K562 (cell line): ENCODE data around the gene ARSI.

Experiments used
- BRF1 ChIP-seq: IDR thresholded peaks from 3 replicates; pipeline ENCODE4 v1.6.1; 2011; ENCODE audit warnings: borderline replicate concordance, mild to moderate bottlenecking; ENCODE audit not compliant: insufficient read length; ENCODE audit errors: extremely low read depth
- CEBPB ChIP-seq: fragments of 450-650 bp; IDR thresholded peaks from 2 replicates; pipeline ENCODE4 v1.6.1; 2016; ENCODE audit warnings: missing genetic modification characterization, missing compliant biosample characterization
- NFIC ChIP-seq: fragments of 450-650 bp; IDR thresholded peaks from 2 replicates; pipeline ENCODE4 v1.6.1; 2017; ENCODE audit warnings: mild to moderate bottlenecking, inconsistent platforms
- POLR2A ChIP-seq: fragments of 450-650 bp; conservative IDR thresholded peaks from 2 replicates; pipeline ENCODE4 v1.6.1; 2016
- ZNF184 ChIP-seq: sonication (generic); formaldehyde crosslinking; IDR thresholded peaks from 2 replicates; pipeline ENCODE4 v1.5.0; 2020; ENCODE audit warnings: missing genetic modification reagents
- TF ChIP-seq, protein P1 (sequence below): sonication (generic); formaldehyde crosslinking; IDR thresholded peaks from 2 replicates; pipeline ENCODE4 v1.8.1; 2023; ENCODE audit warnings: missing genetic modification reagents, mild to moderate bottlenecking, borderline replicate concordance
- TF ChIP-seq, protein P2 (sequence below), 3 experiments: fragments of 200-800 bp in 1 of 3; fragments of 250-450 bp in 1 of 3; fragments of 450-650 bp in 1 of 3; sonication (Bioruptor Pico) in 1 of 3; sonication (Bioruptor generic) in 1 of 3; formaldehyde crosslinking in 1 of 3; IDR thresholded peaks; 2 replicates each; pipeline versions ENCODE4 v1.6.1 to v1.8.0; 2016 to 2022; ENCODE audit warnings: mild to moderate bottlenecking in 2 of 3, missing genetic modification characterization in 2 of 3, missing compliant biosample characterization in 1 of 3, moderate library complexity in 1 of 3
- TF ChIP-seq, protein P3 (sequence below), 3 experiments: IDR thresholded peaks in 2 of 3; conservative IDR thresholded peaks in 1 of 3; 2 replicates each; pipeline ENCODE4 v1.5.1; 2011 to 2012; ENCODE audit warnings: low read length in 3 of 3, mild to moderate bottlenecking in 3 of 3, control low read depth in 2 of 3, improper control_type of control experiment in 1 of 3, inconsistent platforms in 1 of 3, low read depth in 1 of 3, mixed read lengths in 1 of 3, moderate library complexity in 1 of 3; ENCODE audit not compliant: insufficient read depth in 2 of 3

DNA sequence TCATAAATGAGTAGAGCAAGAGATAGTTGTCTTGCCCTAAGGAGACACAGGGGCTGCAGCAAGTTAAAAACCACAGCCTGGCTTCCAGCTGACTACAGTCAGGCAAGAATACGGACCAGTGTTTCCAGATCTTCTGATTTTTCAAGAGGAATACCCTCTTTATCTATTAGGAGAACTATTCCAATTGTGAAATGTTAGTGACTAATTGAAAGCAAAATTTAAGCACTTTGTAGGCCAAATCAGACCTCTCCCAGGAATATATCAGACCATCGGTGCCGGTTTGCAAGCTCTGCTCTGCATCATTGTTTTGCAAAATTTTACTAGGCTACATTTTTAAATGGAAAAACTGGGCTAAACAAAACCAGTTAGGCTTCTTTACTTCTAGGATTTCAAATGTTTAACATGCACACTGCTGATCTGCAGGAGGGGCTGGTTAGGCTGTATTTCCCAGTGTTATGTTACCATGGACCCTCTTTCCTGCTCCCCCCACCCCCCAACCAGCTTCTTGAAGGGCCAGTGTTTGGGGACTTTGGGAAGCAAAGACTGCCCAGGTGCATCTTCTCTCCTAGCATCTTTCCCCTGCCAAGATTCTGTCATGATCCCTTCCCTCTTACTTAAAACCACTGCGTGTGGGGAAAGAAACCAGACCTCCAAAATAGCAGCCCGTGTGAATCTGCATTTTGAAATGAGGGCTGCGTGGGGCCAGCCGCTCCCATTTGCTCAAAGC, 1.1 kb upstream of the ARSI start:
- no peak for TF ChIP-seq BRF1
- TF ChIP-seq POLR2A = no peak
- no peak for TF ChIP-seq ZNF184
- no peak for TF ChIP-seq NFIC
- TF ChIP-seq, protein P1, sequence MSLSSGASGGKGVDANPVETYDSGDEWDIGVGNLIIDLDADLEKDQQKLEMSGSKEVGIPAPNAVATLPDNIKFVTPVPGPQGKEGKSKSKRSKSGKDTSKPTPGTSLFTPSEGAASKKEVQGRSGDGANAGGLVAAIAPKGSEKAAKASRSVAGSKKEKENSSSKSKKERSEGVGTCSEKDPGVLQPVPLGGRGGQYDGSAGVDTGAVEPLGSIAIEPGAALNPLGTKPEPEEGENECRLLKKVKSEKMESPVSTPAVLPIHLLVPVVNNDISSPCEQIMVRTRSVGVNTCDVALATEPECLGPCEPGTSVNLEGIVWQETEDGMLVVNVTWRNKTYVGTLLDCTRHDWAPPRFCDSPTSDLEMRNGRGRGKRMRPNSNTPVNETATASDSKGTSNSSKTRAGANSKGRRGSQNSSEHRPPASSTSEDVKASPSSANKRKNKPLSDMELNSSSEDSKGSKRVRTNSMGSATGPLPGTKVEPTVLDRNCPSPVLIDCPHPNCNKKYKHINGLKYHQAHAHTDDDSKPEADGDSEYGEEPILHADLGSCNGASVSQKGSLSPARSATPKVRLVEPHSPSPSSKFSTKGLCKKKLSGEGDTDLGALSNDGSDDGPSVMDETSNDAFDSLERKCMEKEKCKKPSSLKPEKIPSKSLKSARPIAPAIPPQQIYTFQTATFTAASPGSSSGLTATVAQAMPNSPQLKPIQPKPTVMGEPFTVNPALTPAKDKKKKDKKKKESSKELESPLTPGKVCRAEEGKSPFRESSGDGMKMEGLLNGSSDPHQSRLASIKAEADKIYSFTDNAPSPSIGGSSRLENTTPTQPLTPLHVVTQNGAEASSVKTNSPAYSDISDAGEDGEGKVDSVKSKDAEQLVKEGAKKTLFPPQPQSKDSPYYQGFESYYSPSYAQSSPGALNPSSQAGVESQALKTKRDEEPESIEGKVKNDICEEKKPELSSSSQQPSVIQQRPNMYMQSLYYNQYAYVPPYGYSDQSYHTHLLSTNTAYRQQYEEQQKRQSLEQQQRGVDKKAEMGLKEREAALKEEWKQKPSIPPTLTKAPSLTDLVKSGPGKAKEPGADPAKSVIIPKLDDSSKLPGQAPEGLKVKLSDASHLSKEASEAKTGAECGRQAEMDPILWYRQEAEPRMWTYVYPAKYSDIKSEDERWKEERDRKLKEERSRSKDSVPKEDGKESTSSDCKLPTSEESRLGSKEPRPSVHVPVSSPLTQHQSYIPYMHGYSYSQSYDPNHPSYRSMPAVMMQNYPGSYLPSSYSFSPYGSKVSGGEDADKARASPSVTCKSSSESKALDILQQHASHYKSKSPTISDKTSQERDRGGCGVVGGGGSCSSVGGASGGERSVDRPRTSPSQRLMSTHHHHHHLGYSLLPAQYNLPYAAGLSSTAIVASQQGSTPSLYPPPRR (CRISPR knock-in tag) = no peak
- TF ChIP-seq, protein P2, sequence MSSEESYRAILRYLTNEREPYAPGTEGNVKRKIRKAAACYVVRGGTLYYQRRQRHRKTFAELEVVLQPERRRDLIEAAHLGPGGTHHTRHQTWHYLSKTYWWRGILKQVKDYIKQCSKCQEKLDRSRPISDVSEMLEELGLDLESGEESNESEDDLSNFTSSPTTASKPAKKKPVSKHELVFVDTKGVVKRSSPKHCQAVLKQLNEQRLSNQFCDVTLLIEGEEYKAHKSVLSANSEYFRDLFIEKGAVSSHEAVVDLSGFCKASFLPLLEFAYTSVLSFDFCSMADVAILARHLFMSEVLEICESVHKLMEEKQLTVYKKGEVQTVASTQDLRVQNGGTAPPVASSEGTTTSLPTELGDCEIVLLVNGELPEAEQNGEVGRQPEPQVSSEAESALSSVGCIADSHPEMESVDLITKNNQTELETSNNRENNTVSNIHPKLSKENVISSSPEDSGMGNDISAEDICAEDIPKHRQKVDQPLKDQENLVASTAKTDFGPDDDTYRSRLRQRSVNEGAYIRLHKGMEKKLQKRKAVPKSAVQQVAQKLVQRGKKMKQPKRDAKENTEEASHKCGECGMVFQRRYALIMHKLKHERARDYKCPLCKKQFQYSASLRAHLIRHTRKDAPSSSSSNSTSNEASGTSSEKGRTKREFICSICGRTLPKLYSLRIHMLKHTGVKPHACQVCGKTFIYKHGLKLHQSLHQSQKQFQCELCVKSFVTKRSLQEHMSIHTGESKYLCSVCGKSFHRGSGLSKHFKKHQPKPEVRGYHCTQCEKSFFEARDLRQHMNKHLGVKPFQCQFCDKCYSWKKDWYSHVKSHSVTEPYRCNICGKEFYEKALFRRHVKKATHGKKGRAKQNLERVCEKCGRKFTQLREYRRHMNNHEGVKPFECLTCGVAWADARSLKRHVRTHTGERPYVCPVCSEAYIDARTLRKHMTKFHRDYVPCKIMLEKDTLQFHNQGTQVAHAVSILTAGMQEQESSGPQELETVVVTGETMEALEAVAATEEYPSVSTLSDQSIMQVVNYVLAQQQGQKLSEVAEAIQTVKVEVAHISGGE (CRISPR knock-in tag; IDR thresholded peaks at IDR 0.05) = no peak
- TF ChIP-seq CEBPB (tag) = no peak
- TF ChIP-seq, protein P3, sequence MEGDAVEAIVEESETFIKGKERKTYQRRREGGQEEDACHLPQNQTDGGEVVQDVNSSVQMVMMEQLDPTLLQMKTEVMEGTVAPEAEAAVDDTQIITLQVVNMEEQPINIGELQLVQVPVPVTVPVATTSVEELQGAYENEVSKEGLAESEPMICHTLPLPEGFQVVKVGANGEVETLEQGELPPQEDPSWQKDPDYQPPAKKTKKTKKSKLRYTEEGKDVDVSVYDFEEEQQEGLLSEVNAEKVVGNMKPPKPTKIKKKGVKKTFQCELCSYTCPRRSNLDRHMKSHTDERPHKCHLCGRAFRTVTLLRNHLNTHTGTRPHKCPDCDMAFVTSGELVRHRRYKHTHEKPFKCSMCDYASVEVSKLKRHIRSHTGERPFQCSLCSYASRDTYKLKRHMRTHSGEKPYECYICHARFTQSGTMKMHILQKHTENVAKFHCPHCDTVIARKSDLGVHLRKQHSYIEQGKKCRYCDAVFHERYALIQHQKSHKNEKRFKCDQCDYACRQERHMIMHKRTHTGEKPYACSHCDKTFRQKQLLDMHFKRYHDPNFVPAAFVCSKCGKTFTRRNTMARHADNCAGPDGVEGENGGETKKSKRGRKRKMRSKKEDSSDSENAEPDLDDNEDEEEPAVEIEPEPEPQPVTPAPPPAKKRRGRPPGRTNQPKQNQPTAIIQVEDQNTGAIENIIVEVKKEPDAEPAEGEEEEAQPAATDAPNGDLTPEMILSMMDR (IDR thresholded peaks at IDR 0.05 in 2 of 3, conservative IDR thresholded peaks at IDR 0.05 in 1 of 3; ENCODE audit: insufficient read depth in 2 of 3, low read depth in 1 of 3, low read length in 3 of 3) = no peak
